SK-N-SH treated with all-trans-retinoic acid at 6 μM for 48 hours (cell line): ENCODE data around the gene POLR3G.

ENCODE experiments used
- RARB ChIP-seq: fragments of 250-450 bp; sonication (Bioruptor Pico); IDR thresholded peaks from 2 replicates; pipeline ENCODE4 v1.8.0; 2021; ENCODE audit warnings: mild to moderate bottlenecking, moderate library complexity
- TF ChIP-seq, protein P1 (sequence below): fragments of 250-450 bp; sonication (Bioruptor Pico); IDR thresholded peaks from 2 replicates; pipeline ENCODE4 v1.8.0; 2021; ENCODE audit warnings: low read depth, mild to moderate bottlenecking, moderate library complexity, borderline replicate concordance

DNA sequence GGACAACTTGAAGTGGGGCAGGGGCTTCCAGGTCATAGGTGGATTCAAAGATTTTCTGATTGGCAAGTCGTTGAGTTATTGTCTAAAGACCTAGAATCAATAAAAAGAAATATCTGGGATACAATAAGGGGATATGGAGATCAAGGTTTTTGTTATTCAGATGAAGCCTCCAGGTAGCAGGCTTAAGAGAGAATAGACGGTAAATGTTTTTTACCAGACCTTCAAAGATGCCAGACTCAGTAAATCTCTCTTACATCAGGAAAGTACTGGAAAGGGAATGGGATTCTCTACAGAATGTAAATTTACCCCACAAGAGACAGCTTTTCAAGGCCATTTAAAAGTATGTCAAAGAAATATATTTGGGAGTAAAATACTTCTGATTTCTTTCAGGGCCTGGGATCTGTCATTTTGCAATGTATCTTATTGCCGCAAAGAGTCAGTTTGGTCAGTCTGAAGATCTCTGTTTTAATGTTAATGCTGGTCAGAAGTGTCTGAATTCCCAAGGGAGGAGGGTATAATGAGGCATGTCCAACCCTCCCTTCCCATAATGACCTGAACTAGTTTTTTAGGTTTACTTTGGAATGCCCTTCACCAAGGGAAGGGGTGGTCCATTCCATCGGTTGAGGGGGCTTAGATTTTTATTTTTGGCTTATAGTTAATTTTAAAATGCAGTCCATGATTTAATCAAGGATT, 68.3 kb downstream of the POLR3G start:
- TF ChIP-seq, protein P1, sequence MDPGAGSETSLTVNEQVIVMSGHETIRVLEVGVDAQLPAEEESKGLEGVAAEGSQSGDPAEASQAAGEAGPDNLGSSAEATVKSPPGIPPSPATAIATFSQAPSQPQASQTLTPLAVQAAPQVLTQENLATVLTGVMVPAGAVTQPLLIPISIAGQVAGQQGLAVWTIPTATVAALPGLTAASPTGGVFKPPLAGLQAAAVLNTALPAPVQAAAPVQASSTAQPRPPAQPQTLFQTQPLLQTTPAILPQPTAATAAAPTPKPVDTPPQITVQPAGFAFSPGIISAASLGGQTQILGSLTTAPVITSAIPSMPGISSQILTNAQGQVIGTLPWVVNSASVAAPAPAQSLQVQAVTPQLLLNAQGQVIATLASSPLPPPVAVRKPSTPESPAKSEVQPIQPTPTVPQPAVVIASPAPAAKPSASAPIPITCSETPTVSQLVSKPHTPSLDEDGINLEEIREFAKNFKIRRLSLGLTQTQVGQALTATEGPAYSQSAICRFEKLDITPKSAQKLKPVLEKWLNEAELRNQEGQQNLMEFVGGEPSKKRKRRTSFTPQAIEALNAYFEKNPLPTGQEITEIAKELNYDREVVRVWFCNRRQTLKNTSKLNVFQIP (CRISPR knock-in tag) = no peak
- TF ChIP-seq RARB (CRISPR knock-in tag) = no peak
